Measurements from ENCODE around the gene FAM241B. TPM values are rescaled to one million over a fixed set of nuclear protein-coding genes. Genes with fewer than 3 reads are reported as not detected.

The FAM241B gene
- total and polyA plus RNA-seq, 2 of the 4 experiments (the other 2 are of a cell fraction), result 0.18 to 1.4 TPM

GRCh38 chr10:69580435-69580834 lies 49.6 kb upstream of the FAM241B start:
- H3K9me3 ChIP-seq (ENCODE audit: control insufficient read depth, insufficient read depth, low read length), result no peaks in the 10 kb centered on the region
- POLR2A ChIA-PET (ENCODE audit: unreplicated experiment), result no interaction called here
- no peak overlapping the region for H2AFZ ChIP-seq (replicated peaks; ENCODE audit: low read length, poor library complexity)
- no peak for TF ChIP-seq RFX5 (IDR thresholded peaks at IDR 0.05; ENCODE audit: low read depth, low read length)
- TF ChIP-seq MXI1 (IDR thresholded peaks at IDR 0.05; ENCODE audit: borderline replicate concordance, low read depth, low read length), result no peak
- TF ChIP-seq, protein P1, sequence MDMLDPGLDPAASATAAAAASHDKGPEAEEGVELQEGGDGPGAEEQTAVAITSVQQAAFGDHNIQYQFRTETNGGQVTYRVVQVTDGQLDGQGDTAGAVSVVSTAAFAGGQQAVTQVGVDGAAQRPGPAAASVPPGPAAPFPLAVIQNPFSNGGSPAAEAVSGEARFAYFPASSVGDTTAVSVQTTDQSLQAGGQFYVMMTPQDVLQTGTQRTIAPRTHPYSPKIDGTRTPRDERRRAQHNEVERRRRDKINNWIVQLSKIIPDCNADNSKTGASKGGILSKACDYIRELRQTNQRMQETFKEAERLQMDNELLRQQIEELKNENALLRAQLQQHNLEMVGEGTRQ (IDR thresholded peaks at IDR 0.05; ENCODE audit: low read depth, low read length), result no peak
- no peak for TF ChIP-seq SMC3 (IDR thresholded peaks at IDR 0.05; ENCODE audit: low read depth, low read length)
- no peak for TF ChIP-seq MAZ (IDR thresholded peaks at IDR 0.05; ENCODE audit: borderline replicate concordance, low read depth, low read length)
- no peak for TF ChIP-seq CEBPB (IDR thresholded peaks at IDR 0.05; ENCODE audit: low read depth, low read length)
- TF ChIP-seq FOS (IDR thresholded peaks at IDR 0.05; ENCODE audit: low read depth, low read length), result no peak
- no peak for TF ChIP-seq POLR2A (IDR thresholded peaks at IDR 0.05; ENCODE audit: low read depth, low read length)
- TF ChIP-seq, protein P2, sequence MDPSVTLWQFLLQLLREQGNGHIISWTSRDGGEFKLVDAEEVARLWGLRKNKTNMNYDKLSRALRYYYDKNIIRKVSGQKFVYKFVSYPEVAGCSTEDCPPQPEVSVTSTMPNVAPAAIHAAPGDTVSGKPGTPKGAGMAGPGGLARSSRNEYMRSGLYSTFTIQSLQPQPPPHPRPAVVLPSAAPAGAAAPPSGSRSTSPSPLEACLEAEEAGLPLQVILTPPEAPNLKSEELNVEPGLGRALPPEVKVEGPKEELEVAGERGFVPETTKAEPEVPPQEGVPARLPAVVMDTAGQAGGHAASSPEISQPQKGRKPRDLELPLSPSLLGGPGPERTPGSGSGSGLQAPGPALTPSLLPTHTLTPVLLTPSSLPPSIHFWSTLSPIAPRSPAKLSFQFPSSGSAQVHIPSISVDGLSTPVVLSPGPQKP (IDR thresholded peaks at IDR 0.05; ENCODE audit: borderline replicate concordance, low read depth, low read length), result no peak
- TF ChIP-seq, protein P3, sequence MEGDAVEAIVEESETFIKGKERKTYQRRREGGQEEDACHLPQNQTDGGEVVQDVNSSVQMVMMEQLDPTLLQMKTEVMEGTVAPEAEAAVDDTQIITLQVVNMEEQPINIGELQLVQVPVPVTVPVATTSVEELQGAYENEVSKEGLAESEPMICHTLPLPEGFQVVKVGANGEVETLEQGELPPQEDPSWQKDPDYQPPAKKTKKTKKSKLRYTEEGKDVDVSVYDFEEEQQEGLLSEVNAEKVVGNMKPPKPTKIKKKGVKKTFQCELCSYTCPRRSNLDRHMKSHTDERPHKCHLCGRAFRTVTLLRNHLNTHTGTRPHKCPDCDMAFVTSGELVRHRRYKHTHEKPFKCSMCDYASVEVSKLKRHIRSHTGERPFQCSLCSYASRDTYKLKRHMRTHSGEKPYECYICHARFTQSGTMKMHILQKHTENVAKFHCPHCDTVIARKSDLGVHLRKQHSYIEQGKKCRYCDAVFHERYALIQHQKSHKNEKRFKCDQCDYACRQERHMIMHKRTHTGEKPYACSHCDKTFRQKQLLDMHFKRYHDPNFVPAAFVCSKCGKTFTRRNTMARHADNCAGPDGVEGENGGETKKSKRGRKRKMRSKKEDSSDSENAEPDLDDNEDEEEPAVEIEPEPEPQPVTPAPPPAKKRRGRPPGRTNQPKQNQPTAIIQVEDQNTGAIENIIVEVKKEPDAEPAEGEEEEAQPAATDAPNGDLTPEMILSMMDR (conservative IDR thresholded peaks at IDR 0.05; ENCODE audit: low read depth, low read length), result no peak
- no peak for TF ChIP-seq CHD1 (IDR thresholded peaks at IDR 0.05; ENCODE audit: low read depth, low read length)
- TF ChIP-seq MAFK (IDR thresholded peaks at IDR 0.05; ENCODE audit: low read depth, low read length), result no peak
- TF ChIP-seq RAD21 (IDR thresholded peaks at IDR 0.05; ENCODE audit: low read length), result no peak
- no peak for TF ChIP-seq RCOR1 (IDR thresholded peaks at IDR 0.05; ENCODE audit: insufficient replicate concordance, low read length)
- no peak overlapping the region for H2BK5ac ChIP-seq (ENCODE audit: low read depth, low read length, poor library complexity, severe bottlenecking)
- H3K9ac ChIP-seq (ENCODE audit: low read depth, low read length), result no peak overlapping the region
- no peak overlapping the region for H4K5ac ChIP-seq (ENCODE audit: low read depth, low read length)
- no peak overlapping the region for H2BK20ac ChIP-seq (ENCODE audit: low read depth, low read length)
- no peak overlapping the region for H4K91ac ChIP-seq (ENCODE audit: insufficient read depth, low read depth, low read length)
- H3K36me3 ChIP-seq (ENCODE audit: control insufficient read depth, insufficient read depth, low read length), result no peaks in the 10 kb centered on the region
- WGBS, 2 experiments (ENCODE audit: extremely low coverage in 2 of 2, insufficient read length in 1 of 2), result 17% methylated on average over 1 of the region's 5 CpGs; no CpG with 5 or more reads in 1 of the 2 experiments
- H4K8ac ChIP-seq (ENCODE audit: low read depth in 2 of 2, low read length in 2 of 2), result no peak overlapping the region
- H3K4me3 ChIP-seq (ENCODE audit: insufficient read depth, low read depth, low read length), result no peak overlapping the region
- no peak overlapping the region for H3K27ac ChIP-seq (ENCODE audit: insufficient read depth, low read length)
- no peaks in the 10 kb centered on the region for H3K79me1 ChIP-seq (ENCODE audit: low read depth in 1 of 2, low read length in 2 of 2)
- intact Hi-C loops (cut with micrococcal nuclease) (no loop called here), dilution Hi-C loops (cut with HindIII; ENCODE audit: low sequenced_read_pairs, unreplicated experiment) (no loop called here), in situ Hi-C loops (cut with MboI; ENCODE audit: low sequenced_read_pairs) (no loop called here)
- no peaks in the 10 kb centered on the region for H3K4me1 ChIP-seq (ENCODE audit: control insufficient read depth, insufficient read depth, low read length)
- no peaks in the 10 kb centered on the region for H4K20me1 ChIP-seq (ENCODE audit: insufficient read depth, low read length)
- no peak overlapping the region for H3K18ac ChIP-seq (ENCODE audit: low read depth, low read length)
- no peak overlapping the region for H2BK15ac ChIP-seq (ENCODE audit: low read depth, low read length)
- H2BK120ac ChIP-seq (ENCODE audit: low read depth, low read length), result no peak overlapping the region
- no peak overlapping the region for H3K23ac ChIP-seq (ENCODE audit: low read depth, low read length)
- H3K4ac ChIP-seq (ENCODE audit: low read depth, low read length), result no peak overlapping the region
- H3K14ac ChIP-seq (replicated peaks; ENCODE audit: low read depth, low read length), result no peak overlapping the region
- no peak overlapping the region for H3K56ac ChIP-seq (ENCODE audit: extremely low read depth, insufficient read depth, low read length)
- no TSS peak for BruUV-seq (replicated peaks)
- CTCF ChIA-PET, result no interaction called here
- no peak for DNase-seq
- H3K4me2 ChIP-seq (ENCODE audit: low read depth, low read length), result no peak overlapping the region
- H3K9me1 ChIP-seq (ENCODE audit: insufficient read depth, low read length), result no peaks in the 10 kb centered on the region
- H2AK9ac ChIP-seq (replicated peaks; ENCODE audit: low read depth, low read length, poor library complexity), result no peak overlapping the region
- no peak overlapping the region for H2AK5ac ChIP-seq (ENCODE audit: low read depth, low read length)
- ATAC-seq (ENCODE audit: low read depth), result no peak
- H3K27me3 ChIP-seq (ENCODE audit: control insufficient read depth, insufficient read depth, low read length), result peaks cover 51% of the 10 kb centered on the region

Data from IMR-90 (cell line).